ENCODE data around the gene TCFL5.

The TCFL5 gene

DNA sequence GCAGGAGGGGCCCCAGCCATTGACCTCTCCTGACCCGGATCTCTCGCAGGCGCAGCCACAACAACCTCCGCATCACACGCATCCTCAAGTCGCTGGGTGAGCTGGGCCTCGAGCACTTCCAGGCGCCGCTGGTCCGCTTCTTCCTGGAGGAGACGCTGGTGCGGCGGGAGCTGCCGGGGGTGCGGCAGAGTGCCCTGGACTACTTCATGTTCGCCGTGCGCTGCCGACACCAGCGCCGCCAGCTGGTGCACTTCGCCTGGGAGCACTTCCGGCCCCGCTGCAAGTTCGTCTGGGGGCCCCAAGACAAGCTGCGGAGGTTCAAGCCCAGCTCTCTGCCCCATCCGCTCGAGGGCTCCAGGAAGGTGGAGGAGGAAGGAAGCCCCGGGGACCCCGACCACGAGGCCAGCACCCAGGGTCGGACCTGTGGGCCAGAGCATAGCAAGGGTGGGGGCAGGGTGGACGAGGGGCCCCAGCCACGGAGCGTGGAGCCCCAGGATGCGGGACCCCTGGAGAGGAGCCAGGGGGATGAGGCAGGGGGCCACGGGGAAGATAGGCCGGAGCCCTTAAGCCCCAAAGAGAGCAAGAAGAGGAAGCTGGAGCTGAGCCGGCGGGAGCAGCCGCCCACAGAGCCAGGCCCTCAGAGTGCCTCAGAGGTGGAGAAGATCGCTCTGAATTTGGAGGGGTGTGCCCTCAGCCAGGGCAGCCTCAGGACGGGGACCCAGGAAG, 49.3 kb downstream of the TCFL5 start:
- DNase-seq (ENCODE audit: low read depth, low spot score): no peak

DNA sequence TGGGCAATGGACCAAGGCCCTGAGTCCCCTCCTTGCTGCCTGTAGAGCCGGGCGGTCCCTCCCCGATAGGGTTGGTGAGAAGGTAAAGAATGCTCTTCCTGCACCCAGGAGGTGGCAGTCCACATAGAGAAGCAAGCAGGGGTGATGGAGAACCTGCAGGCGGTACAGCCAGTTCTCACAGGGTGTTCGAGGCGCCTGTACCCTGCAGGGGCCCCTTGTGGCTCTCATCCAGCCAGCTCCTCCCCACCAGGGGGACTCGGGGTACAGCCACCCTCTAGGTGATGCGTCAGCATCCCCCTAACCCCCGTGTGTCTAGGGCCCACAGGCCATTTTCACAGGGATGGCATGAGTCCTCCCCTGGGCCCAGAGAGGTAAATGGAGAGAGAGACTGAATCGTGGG, 49.9 kb downstream of the TCFL5 start:
- DNase-seq (ENCODE audit: low read depth, low spot score): no peak

DNA sequence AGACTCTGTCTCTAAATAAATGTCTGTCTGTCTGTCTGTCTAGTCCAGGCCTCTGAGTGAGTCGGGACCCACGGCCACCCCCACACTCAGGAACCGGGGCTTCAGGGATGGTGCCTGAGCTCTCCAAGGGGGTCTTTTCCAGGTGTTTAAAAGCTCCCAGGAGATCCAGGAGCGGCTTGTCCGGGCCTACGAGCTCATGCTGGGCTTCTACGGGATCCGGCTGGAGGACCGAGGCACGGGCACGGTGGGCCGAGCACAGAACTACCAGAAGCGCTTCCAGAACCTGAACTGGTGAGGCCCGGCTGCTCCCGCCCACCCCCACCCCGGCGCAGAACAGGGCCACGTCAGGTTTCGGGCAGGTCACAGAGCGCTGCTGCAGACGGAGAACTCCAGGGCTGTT, 50.3 kb downstream of the TCFL5 start:
- no peak for DNase-seq (ENCODE audit: low read depth, low spot score)

DNA sequence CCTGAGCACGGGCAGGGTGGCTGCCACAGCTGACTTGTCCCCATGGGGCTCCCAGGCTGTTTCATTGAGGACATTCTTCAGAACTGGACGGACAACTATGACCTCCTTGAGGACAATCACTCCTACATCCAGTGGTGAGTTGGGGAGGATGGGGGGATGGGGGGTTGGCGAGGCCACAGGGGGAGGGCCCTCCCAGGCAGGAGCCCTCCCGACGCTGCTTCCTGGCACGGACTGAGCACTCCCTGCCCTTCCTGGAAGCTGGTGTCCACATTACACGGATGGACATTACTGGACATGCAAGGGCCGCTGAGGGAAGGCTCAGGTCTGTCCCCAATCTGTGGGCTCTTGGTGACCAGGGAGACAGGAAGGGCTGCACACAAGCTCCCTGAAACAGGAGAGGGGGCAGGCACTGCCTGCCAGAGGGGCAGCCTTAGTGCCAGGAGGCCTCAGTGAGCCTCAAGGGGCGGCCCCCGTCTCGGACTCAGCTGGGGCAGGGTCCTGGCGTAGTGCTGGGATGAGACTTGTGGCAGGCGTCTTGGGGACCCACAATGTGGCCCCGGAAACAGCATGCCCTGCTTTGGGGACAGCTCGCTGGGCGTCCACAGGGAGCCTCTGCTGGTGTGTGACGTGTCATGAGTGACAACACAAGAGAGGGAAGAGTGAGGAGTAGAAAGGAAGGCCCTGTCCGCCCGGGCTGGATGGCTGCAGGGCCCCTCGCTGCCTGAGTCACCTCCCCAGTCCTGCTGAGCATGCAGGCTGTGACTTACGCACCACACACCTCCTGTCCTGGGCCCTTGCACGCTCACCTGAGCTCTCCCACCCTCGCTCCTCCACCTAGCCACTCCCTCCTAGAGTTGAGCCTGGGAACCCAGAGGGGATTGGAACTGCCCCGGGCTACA, 51.8 kb downstream of the TCFL5 start:
- DNase-seq (ENCODE audit: low read depth, low spot score): no peak

DNA sequence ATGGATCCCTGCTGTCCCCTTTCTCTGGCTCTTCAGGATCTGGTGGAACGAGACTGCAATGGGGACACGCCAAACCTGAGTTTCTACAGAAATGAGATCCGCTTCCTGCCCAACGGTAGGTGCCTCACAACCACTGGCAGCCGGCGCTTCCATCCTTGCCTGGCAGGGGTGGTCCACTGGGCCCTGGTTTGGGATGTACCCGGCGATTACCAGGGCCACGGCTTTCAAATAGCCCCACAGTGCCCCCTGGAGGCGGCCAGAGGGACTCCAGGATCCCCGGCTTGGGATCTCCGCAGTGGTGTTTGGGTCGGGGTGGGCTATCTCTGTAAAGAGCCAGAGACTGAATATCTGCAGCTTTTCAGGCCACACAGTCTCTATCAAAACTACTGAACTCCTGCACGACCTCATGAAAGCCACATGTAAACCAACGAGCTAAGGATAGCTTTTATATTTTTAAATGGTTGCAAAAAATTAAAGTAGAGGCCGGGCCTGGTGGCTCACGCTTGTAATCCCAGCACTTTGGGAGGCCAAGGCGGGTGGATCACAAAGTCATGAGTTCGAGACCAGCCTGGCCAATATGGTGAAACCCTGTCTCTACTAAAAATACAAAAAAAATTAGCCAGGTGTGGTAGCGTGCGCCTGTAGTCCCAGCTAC, 53.3 kb downstream of the TCFL5 start:
- no peak for DNase-seq (ENCODE audit: low read depth, low spot score)

DNA sequence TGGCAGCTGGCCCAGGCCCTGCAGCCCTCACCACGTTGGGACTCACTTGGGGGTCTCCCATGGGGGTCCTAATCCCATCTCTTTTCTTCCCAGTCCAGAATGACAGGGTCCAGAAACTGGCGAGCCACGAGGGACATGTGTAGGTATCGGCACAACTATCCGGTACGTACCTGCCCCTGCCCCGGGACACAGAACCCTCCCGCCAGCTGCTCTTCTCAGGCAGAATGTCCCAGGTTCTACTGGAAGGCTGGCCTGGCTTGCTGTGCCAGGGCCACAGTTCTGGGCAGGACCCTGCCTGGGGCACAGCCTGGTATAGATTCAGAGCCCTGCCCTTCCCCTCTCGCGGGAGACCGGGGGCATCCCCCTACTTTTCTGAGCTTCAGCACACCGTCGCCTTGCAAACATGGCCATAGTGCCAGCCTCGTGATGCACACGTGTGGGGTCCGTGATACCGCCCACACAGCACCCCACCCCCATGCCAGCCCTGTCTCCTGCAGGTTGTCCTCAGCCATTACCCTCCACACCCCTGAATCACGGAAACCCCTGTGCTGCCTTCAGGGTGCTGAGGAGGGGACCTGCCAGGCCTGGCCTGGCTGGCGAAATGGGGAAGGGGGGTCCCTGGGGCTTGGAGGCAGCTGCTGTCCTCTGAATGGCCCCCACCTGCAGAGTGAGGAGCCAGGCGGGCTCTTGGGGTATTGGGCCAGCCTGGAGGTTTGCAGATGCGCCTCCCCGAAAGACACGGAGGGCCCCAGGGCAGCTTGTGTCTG, 54.0 kb downstream of the TCFL5 start:
- DNase-seq (ENCODE audit: low read depth, low spot score): no peak

DNA sequence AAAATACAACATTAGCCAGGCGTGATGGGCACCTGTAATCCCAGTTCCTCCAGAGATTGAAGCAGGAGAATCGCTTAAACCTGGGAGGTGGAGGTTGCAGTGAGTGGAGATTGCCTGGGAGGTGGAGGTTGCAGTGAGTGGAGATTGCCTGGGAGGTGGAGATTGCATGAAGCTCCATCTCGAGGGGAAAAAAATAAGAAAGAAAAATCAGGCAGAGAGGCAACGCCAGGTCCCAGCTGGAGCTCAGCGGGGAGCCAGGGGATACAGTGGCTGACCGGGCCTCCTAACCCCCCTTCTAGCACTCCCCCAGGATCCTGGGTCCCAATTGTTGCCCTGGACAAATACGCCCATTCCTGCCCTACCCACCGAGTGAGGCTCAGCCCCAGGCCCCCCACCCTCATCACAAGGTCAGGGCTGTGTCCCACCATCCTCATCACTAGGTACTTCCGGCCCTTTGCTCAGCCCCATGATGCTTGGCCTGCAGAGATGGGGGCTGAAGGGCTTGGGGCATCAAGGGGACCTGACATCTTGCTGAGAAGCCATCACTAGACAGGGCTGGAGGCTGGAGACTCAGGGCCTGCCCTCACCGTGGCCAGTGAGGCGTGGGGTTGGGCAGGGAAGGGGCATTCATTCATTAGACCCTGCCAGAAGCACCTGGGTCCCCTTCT, 55.1 kb downstream of the TCFL5 start:
- no peak for DNase-seq (ENCODE audit: low read depth, low spot score)

DNA sequence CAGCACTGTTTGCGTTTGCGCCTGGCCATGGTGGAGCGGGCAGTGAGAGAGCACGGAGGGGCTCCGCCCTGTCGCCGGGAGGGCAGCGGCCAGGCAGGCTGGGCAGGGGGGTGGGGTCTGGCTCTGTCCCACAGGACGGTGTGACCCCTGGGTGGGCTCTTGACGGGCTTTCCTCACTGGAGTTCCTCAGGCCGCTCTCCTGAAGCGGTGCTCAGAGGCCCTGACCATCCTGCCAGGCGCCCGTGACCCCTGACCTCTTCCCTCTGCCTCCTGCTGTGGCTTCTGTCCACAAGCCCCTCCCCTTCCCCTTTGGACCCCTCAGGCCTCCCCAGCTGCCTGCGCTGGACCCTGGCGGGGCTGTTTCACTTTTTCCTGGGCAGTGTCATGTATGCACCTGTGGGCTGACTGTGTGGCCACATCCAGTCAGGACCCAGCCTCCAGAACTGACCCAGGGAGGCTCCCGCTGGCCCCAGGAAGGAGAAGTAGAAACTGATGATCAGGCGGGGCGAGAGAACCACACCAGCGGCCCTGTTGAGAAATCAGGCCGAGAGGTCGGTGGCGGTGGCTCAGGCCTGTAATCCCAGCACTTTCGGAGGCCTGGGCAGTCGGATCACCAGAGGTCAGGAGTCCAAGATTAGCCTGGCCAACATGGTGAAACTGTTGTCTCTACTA, 55.8 kb downstream of the TCFL5 start:
- DNase-seq (ENCODE audit: low read depth, low spot score): no peak

DNA sequence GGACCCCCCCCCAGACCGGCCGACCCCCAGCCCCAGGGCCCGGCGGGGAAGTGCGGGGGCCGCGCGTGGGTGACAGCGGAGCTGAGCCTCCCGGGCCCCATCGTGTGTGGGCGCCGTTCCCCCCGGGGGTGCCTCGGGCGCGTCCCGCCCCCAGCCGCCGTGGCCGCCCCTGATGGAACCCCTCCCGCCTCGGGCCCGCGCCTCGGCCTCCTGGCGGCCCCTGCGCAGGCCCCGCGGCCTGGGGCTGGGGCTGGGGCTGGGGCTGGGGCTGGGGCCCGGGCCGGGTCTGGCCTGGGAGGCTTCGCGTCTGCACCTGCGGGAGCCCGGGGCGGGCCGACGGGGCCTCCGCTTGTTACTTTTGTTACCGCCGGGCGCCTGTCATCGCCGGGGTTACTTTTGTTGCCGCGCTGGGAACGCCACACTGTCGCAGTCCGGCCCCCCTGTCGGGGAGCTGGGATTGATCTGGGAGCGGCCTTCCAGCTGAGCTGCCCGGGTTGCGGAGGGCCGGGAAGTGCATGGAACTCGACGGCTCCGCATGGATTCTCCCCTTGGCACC, 56.4 kb downstream of the TCFL5 start:
- DNase-seq (ENCODE audit: low read depth, low spot score): no peak

DNA sequence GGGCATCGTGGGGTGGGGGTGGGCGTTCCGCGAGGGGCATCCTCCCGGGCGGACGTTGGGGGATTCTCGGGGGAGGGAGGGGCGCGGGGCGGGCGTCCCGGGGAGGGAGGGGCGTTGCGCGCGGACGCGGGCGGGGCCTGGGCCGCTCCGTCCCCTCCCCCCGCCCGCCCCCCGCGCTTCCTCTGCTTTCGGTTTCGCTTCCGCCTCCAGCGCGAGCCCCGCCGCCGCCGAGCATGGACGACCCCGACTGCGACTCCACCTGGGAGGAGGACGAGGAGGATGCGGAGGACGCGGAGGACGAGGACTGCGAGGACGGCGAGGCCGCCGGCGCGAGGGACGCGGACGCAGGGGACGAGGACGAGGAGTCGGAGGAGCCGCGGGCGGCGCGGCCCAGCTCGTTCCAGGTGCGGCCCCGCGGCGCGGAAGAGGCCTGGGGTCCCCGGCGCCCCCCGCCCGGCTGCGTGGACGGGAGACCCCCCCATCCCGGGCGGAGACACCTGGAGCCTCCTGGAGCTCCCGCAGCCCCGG, 56.9 kb downstream of the TCFL5 start, which contains the start of gene OGFR:
TSS of gene OGFR (plus strand) at position 209 of the 528 bp plus-strand sequence. CDS start at position 234, 25 bp downstream.
- DNase-seq (ENCODE audit: low read depth, low spot score): no peak

DNA sequence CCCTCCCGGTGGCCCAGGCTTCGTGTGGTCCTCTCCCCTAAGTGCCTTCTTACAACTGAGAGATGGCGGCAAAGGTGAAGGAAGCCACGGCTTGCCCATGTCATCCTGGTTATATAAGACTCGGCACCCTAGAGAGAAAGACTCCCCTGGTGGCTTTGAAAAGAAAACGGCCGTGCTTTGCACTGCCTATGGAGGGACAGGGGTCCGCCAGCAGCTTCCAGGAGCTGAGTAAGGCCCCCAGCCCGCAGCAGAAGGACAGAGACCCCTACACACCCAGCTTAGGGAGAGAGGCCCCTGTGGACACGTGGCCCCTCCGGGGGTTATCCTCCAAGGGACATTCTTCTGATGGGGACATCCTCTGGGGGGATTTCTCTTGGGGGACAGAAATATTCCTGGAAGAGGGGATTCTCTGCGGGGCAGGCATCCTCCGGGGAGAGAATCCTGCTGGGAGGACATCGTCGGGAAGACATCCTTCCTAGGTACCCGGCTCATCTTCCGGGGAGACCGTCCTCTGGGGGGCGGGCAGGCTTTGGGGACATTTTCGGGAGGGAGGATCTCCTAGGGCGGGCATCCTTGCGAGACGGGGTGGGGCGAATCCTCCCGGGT, 57.5 kb downstream of the TCFL5 start:
- no peak for DNase-seq (ENCODE audit: low read depth, low spot score)

DNA sequence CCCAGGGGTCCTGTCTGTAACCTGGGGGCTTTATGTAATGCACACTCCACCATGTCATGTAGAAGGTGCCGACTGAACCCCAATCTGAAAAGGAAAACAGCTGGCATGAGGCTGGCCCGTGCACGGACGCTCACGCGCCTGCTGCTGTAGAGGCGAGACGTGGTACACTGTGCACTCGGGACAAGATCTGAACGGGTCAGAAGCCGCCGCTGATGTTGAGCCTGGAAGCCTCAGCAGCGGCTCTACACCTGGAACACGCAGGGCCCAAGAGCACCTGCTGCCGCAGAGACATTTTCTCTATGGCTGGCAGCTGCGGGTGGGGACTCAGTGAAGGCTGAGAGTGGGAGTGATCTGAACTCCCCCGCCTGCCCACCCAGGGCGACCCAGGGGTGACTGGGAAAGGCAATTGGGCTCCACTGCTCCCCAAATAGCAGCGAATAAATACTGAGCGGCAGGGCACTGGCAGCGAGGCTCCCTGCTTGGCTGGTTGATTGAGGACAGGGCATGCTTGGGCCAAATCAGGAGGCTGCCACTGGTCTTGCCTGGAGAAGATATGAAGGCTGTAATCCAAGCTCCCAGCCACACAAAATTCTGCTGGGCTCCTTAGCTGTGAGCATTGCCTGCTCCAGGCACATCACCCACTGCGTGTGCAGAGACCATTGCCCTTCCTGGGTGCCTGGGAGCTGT, 59.5 kb downstream of the TCFL5 start:
- no peak for DNase-seq (ENCODE audit: low read depth, low spot score)

DNA sequence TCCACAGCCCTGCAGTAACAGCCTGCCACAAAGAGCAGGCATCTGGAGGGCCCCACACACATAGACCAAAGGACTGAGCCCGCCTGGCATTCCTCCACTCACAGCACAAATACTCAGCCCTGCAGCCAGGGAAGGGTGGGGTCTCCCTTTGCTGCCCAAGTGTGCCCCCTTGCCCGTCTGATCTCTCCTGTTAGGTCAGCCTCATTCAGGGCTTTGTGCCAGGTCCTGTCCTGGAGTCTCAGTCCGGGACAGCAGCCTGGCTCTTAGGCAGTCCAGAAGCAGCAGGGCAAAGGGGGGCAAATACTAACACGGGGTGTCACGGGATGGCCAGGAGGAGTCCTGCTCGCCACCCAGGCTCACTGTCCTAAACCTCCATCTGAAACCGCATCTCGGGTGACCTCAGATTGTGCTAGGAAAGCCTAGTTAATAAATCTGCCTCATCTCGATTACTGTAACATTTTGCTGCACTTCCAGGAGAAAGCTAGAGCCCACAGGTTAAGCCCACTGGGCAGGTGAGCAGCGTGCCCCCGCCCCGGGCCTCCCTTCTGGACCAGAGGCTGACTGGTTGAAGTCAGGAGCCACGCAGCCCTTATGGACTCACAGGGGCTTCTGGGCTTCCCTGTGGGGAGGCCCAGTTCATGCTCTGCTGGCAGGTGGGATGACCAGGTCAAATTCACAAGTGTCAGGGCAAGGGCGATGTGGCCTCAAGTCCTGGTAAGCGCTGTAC, 60.2 kb downstream of the TCFL5 start:
- DNase-seq (ENCODE audit: low read depth, low spot score): no peak

DNA sequence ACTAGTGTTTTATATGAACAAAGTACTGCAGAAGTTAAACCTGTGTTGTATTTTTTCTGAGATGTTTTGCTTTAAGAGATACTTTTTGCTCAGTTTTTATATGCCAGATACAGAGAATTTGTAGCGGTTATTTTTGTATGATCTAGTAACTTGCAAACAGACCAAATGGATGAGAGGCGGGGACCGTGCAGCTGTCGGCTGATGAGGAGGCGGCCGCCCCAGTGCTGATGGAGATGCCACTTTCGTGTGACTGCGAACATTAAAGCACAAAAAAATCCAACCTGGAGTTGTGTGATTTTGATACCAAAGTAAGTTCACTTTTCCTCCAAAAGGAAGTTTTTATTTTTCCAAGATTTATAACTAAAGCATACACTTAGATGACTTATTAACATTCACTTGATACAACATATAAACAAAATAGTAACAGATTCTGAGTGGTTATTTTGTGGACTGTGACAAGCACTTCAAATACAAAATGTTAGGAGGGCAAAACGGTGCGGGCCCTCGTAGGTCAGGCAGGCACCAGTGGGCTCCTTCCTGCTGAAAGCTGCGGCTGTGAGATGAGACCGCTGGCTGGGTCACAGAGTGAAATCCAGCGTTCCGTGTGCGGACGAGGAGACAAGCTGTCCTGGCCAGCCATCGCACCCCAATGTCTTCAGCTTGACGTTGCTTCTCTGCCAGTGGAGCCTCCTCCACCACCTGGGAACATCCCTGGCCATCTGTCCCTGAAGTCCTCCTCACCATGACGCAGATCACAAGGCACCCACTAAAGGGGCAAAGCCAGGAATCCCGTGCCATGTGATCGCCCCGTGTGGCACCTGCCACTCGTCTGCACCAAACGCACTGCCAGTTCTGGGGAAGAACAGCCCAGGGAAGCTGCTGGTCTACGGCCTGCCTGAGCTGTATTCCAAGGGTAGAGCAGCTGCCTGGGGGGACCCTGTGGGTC, 61.0 kb downstream of the TCFL5 start:
- DNase-seq (ENCODE audit: low read depth, low spot score): no peak

DNA sequence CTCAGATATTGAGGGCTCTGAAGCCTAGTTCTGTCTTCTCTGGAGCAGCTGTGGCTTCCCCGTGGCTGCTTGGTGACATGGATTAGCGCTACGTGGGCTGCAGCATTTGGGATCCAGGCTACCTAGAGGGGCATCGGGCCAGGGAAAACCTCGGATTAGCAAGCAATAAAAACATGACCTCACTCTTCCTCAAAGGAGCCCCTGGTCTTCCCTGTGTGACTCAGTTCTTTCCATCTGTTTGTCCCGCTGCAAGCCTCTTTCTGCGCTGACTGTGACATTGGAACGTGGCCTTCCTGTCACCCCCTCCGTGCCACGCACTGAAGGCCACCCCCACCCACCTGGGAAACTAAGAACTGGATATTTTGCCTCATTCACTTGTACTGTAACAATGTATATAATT, 61.7 kb downstream of the TCFL5 start:
- no peak for DNase-seq (ENCODE audit: low read depth, low spot score)

DNA sequence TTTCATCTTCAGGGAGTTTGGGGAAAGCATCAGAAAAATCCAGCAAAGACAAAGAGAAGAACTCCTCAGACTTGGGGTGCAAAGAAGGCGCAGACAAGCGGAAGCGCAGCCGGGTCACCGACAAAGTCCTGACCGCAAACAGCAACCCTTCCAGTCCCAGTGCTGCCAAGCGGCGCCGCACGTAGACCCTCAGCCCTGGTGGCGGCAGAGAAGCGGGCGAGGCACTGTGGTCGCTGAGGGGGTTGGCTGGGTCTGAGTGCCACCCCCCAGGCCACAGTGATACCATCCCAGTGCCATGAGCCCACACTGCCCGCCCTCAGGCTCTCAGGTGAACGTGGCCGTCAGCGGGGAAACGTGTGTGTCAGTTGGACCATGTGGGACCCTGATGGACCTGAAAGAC, 62.2 kb downstream of the TCFL5 start:
- DNase-seq (ENCODE audit: low read depth, low spot score): no peak

DNA sequence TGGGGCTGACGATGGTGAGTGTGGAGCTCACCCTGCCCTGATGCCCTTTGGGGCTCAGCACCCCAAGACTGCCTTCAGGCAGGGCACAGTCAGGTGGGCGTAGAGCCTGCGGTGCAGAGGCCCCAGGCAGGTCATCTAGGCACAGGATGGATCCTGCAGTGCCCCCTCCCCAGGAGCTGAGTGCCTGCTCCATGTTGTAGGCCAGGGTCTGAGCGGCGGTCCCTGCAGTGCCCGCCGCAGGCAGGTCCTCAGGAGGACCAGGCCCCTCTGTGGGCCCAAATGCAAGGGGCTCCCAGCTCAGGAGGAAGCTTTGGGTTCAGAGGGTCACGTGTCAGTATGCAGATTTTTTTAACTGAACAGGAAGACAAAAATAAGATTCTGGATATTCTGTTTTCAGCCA, 62.6 kb downstream of the TCFL5 start:
- DNase-seq (ENCODE audit: low read depth, low spot score): no peak

All from brain pericyte (primary cell).